K562 (cell line): ENCODE measurements around the gene RECK. TPM values are rescaled to one million over a fixed set of nuclear protein-coding genes. Genes with fewer than 3 reads are reported as not detected.
A peak's percentile ranks its signal among the peaks of the same experiment; 100 is the strongest.

Experiments
- ATAC-seq: fragments of 200-7000 bp; cut with Tn5 transposase; 3 replicates; pipeline ENCODE4 v1.9.1; 2020; ENCODE audit warnings: moderate library complexity
- BruUV-seq: library from RNA; stranded (reverse); fragments of 400-500 nt; replicated peaks from 2 replicates; lab custom pipeline; 2021; lab: Mats Ljungman, UMichigan
- CTCF ChIA-PET: fragments of 300-600 bp; formaldehyde crosslinking; extraction: SDS; loops from one replicate; lab custom pipeline; 2021; ENCODE audit warnings: low intra/inter-chr PET ratio; lab: Yijun Ruan, JAX
- POLR2A ChIA-PET: fragments of 300-600, 350-650 bp; sonication (Branson Sonifier 250); formaldehyde crosslinking; extraction: SDS; loops from one replicate; lab custom pipeline; 2021; ENCODE audit warnings: antibody characterized with exemption, inconsistent platforms; lab: Yijun Ruan, JAX
- DNase-seq, 4 experiments: peaks; one replicate each; pipeline versions ENCODE4 v3.0.0 to v3.0.0-alpha.2; 2011 to 2018; ENCODE audit warnings: low spot score in 3 of 4, mixed read lengths in 3 of 4; ENCODE audit errors: extremely low read depth in 1 of 4
- FAIRE-seq: peaks from 2 replicates; lab custom pipeline; 2011; peaks lifted over from hg19 to GRCh38; lab: Jason Lieb, UNC
- H2AFZ ChIP-seq: 2 replicates; pipeline ENCODE4 v1.6.0; 2011; ENCODE audit warnings: low read depth, low read length, control low read depth, inconsistent platforms
- H3K27ac ChIP-seq: fragments of 200-600 bp; 3 replicates; pipeline ENCODE4 v1.8.0; 2011; ENCODE audit warnings: low read depth, mild to moderate bottlenecking, control low read depth, inconsistent platforms, low read length, moderate library complexity, mixed read lengths; ENCODE audit errors: extremely low read depth
- H3K27me3 ChIP-seq, 2 experiments: fragments of 300-600 bp in 1 of 2; 2 replicates in 1 of 2; 3 replicates in 1 of 2; pipeline versions ENCODE4 v1.6.0 to v1.8.0; 2011; ENCODE audit warnings: inconsistent platforms in 2 of 2, low read length in 2 of 2, mild to moderate bottlenecking in 1 of 2, mixed read lengths in 1 of 2, moderate library complexity in 1 of 2; ENCODE audit not compliant: control insufficient read depth in 2 of 2, insufficient read depth in 2 of 2
- H3K36me3 ChIP-seq: fragments of 300-600 bp; 3 replicates; pipeline ENCODE4 v1.8.0; 2011; ENCODE audit warnings: mild to moderate bottlenecking, low read length, inconsistent platforms; ENCODE audit not compliant: control insufficient read depth, insufficient read depth
- H3K4me1 ChIP-seq, 2 experiments: fragments of 200-600 bp in 1 of 2; replicated peaks in 1 of 2; 2 replicates in 1 of 2; 3 replicates in 1 of 2; pipeline versions ENCODE4 v1.5.1 to v1.8.0; 2011; ENCODE audit warnings: inconsistent platforms in 2 of 2, low read length in 2 of 2, mild to moderate bottlenecking in 1 of 2, mixed read lengths in 1 of 2, moderate library complexity in 1 of 2; ENCODE audit not compliant: control insufficient read depth in 2 of 2, insufficient read depth in 2 of 2
- H3K4me2 ChIP-seq: 2 replicates; pipeline ENCODE4 v1.6.1; 2011; ENCODE audit warnings: low read length, control low read depth, inconsistent platforms, mixed read lengths; ENCODE audit not compliant: insufficient read depth
- H3K4me3 ChIP-seq: fragments of 200-600 bp; sonication (generic), shearing (Covaris generic); 2 replicates; pipeline ENCODE4 v1.5.1; 2016; ENCODE audit warnings: control low read depth, inconsistent platforms
- H3K79me2 ChIP-seq: fragments of 200-600 bp; 3 replicates; pipeline ENCODE4 v1.8.0; 2011; ENCODE audit warnings: low read length, inconsistent platforms; ENCODE audit not compliant: control insufficient read depth, insufficient read depth
- H3K9ac ChIP-seq, 2 experiments: 2 replicates each; pipeline versions ENCODE4 v1.6.0 to v1.6.1; 2011; ENCODE audit warnings: low read depth in 2 of 2, low read length in 2 of 2, control low read depth in 1 of 2, inconsistent platforms in 1 of 2, mild to moderate bottlenecking in 1 of 2, mixed read lengths in 1 of 2; ENCODE audit not compliant: insufficient read depth in 1 of 2
- H3K9me1 ChIP-seq: one replicate; pipeline ENCODE4 v1.6.0; 2011; ENCODE audit warnings: inconsistent platforms, mild to moderate bottlenecking, low read length, moderate library complexity; ENCODE audit not compliant: control insufficient read depth, insufficient read depth
- H3K9me3 ChIP-seq: replicated peaks from 2 replicates; pipeline ENCODE4 v1.5.1; 2011; ENCODE audit warnings: low read depth, low read length, inconsistent platforms; ENCODE audit not compliant: control insufficient read depth, insufficient read depth
- H4K20me1 ChIP-seq: replicated peaks from 2 replicates; pipeline ENCODE4 v1.6.1; 2011; ENCODE audit warnings: low read length, inconsistent platforms, mixed read lengths; ENCODE audit not compliant: control insufficient read depth, insufficient read depth
- BHLHE40 ChIP-seq: IDR thresholded peaks from 2 replicates; pipeline ENCODE4 v1.6.1; 2011; ENCODE audit warnings: low read length, improper control_type of control experiment
- ELF1 ChIP-seq: fragments of 200-800 bp; sonication (Bioruptor generic); IDR thresholded peaks from 2 replicates; pipeline ENCODE4 v1.6.1; 2016; ENCODE audit warnings: missing genetic modification characterization, missing compliant biosample characterization
- GTF3C2 ChIP-seq: IDR thresholded peaks from 3 replicates; pipeline ENCODE4 v1.6.1; 2011; ENCODE audit warnings: borderline replicate concordance, mild to moderate bottlenecking, moderate library complexity; ENCODE audit not compliant: insufficient read length; ENCODE audit errors: extremely low read depth
- MBD2 ChIP-seq: sonication (generic); IDR thresholded peaks from 2 replicates; pipeline ENCODE4 v1.6.1; 2016; ENCODE audit warnings: low read depth, borderline replicate concordance
- RFX1 ChIP-seq: fragments of 450-650 bp; IDR thresholded peaks from 2 replicates; pipeline ENCODE4 v1.6.1; 2016; ENCODE audit warnings: mild to moderate bottlenecking, moderate library complexity
- ZC3H8 ChIP-seq: fragments of 450-650 bp; IDR thresholded peaks from 2 replicates; pipeline ENCODE4 v1.6.1; 2017
- ZNF584 ChIP-seq: fragments of 200-800 bp; sonication (Bioruptor generic); IDR thresholded peaks from 2 replicates; pipeline ENCODE4 v1.6.1; 2016; ENCODE audit warnings: low read depth, mild to moderate bottlenecking, missing genetic modification characterization, missing compliant biosample characterization
- WGBS: fragments of 100-300 bp; shearing (Covaris generic); methylation state at CpG from one replicate; pipeline ENCODE4 v1.1.6; 2016; ENCODE audit warnings: low coverage, mixed read lengths; ENCODE audit not compliant: insufficient coverage; ENCODE audit errors: missing lambda C conversion rate; 5-methylcytosine and 5-hydroxymethylcytosine counted together
- in situ Hi-C: fragments of 300-500 bp; cut with MboI; formaldehyde crosslinking; loops from 4 replicates; pipeline ENCODE4 v1.15.0; 2018; ENCODE audit warnings: inconsistent platforms, mixed read lengths
- intact Hi-C: fragments of 100-400 bp; cut with micrococcal nuclease; formaldehyde crosslinking; loops from 2 replicates; pipeline ENCODE4 v1.14.2; 2022
- polyA plus RNA-seq, 8 experiments: library from polyadenylated mRNA; depleted of rRNA in 4 of 8; stranded (reverse) in 5 of 8; unstranded in 3 of 8; fragments of >200 nt; fragmentation: Nextera tagmentation in 2 of 8; fragmentation: Illumina TruSeq in 1 of 8; extraction: Ambion mirVana in 2 of 8; extraction: Trizol in 1 of 8; gene quantifications; 2 replicates each; pipeline versions ENCODE4 v1.2.1 to v1.2.3, GENCODE V29; 2011 to 2014; ENCODE audit warnings: inconsistent platforms in 1 of 8, missing spikeins in 1 of 8
- total RNA-seq, 7 experiments: library from RNA; depleted of rRNA in 6 of 7; stranded (reverse); fragments of >200 nt in 6 of 7; fragmentation: Illumina TruSeq in 2 of 7; extraction: Trizol in 2 of 7; gene quantifications; 2 replicates each; pipeline versions ENCODE4 v1.2.1 to v1.2.3, GENCODE V29; 2011 to 2021; ENCODE audit warnings: low replicate concordance in 1 of 7

Gene RECK
- total and polyA plus RNA-seq, 9 of the 15 experiments (the other 6 are each of a cell fraction or from before 2014, with no cell fraction given) = 0.04 to 0.36 (median 0.16) TPM

GRCh38 chr9:36154331-36154952, 117.7 kb downstream of the RECK start:
- POLR2A ChIA-PET = interaction anchor here (0.8 to 1.1 kb wide), 2 partner anchors 12 to 16 kb away, joined by 3 to 4 read pairs; no protein-coding TSS in a partner anchor
- WGBS = 24% methylated on average over 11 of the region's 11 CpGs

More at GRCh38 chr9:36154331-36154952, 117.7 kb downstream of the RECK start:
- no peak overlapping the region for H3K4me3 ChIP-seq
- H3K9me3 ChIP-seq = 0 out of 2 replicates have a peak, but pooled peaks cover 1% of the 10 kb centered on the region
- H4K20me1 ChIP-seq = no peaks in the 10 kb centered on the region
- H3K27me3 ChIP-seq = no peaks in the 10 kb centered on the region
- CTCF ChIA-PET = no interaction called here
- H3K27ac ChIP-seq = no peak overlapping the region
- in situ Hi-C loops = no loop called here
- no peak overlapping the region for H3K4me2 ChIP-seq
- no peaks in the 10 kb centered on the region for H3K9me1 ChIP-seq
- DNase-seq (no peak), FAIRE-seq (no peak), ATAC-seq (no peak)
- TF ChIP-seq RFX1 = peak; percentile 23; the same call in 1 of the 2 replicates
- TF ChIP-seq GTF3C2 = no peak
- no peak for TF ChIP-seq ZNF584
- TF ChIP-seq MBD2 = no peak
- TF ChIP-seq ELF1 (tag) = no peak
- no peak for TF ChIP-seq ZC3H8
- peak; percentile 71; the same call in 1 of the 2 replicates for TF ChIP-seq BHLHE40
- intact Hi-C loops = no loop called here
- H3K9ac ChIP-seq = peak overlapping the region in 1 of 2 experiments; percentile 45; a peak in 1 of 4 replicates
- no peaks in the 10 kb centered on the region for H3K36me3 ChIP-seq
- no peaks in the 10 kb centered on the region for H3K79me2 ChIP-seq
- BruUV-seq = no TSS peak
- H3K4me1 ChIP-seq = peaks cover under 1 to 3% of the 10 kb centered on the region in 2 experiments; a peak in 4 of 5 replicates
- H2AFZ ChIP-seq = peak overlapping the region; percentile 25; the same call in 1 of the 2 replicates
